Measurements from ENCODE around the gene LRP2.

DNA sequence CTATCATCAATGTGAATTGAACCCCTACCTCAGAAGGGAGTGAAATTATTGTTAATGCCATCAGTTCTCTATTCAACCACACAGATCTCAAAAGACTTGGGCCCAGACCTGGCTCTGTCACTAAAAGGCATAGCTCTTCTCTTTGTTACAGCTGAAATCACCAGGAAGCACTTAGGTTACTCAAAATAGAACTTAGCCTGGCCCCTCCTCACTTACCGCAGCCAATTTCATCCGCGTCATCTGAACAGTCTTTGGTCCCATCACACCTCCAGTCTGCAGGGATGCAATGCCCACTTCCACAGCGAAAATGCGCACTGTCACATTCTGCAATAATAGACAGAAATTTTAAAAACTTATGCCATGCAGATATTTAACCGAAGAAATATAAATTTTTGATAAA lies 41.8 kb downstream of the LRP2 start:
- TF ChIP-seq ZNF219 (CRISPR knock-in tag; IDR thresholded peaks at IDR 0.05; ENCODE audit: borderline replicate concordance), result no peak
- TF ChIP-seq, protein P1, sequence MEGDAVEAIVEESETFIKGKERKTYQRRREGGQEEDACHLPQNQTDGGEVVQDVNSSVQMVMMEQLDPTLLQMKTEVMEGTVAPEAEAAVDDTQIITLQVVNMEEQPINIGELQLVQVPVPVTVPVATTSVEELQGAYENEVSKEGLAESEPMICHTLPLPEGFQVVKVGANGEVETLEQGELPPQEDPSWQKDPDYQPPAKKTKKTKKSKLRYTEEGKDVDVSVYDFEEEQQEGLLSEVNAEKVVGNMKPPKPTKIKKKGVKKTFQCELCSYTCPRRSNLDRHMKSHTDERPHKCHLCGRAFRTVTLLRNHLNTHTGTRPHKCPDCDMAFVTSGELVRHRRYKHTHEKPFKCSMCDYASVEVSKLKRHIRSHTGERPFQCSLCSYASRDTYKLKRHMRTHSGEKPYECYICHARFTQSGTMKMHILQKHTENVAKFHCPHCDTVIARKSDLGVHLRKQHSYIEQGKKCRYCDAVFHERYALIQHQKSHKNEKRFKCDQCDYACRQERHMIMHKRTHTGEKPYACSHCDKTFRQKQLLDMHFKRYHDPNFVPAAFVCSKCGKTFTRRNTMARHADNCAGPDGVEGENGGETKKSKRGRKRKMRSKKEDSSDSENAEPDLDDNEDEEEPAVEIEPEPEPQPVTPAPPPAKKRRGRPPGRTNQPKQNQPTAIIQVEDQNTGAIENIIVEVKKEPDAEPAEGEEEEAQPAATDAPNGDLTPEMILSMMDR (IDR thresholded peaks at IDR 0.05), result no peak
- TF ChIP-seq ZNF138 (CRISPR knock-in tag; conservative IDR thresholded peaks at IDR 0.05), result no peak
- TF ChIP-seq HMGA2 (CRISPR knock-in tag; IDR thresholded peaks at IDR 0.05), result no peak
- TF ChIP-seq, protein P2, sequence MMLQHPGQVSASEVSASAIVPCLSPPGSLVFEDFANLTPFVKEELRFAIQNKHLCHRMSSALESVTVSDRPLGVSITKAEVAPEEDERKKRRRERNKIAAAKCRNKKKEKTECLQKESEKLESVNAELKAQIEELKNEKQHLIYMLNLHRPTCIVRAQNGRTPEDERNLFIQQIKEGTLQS (CRISPR knock-in tag; conservative IDR thresholded peaks at IDR 0.05), result no peak
- no peak for TF ChIP-seq JUN (CRISPR knock-in tag; IDR thresholded peaks at IDR 0.05)
- TF ChIP-seq E2F5 (CRISPR knock-in tag; IDR thresholded peaks at IDR 0.05), result no peak
- TF ChIP-seq TCF7 (CRISPR knock-in tag; IDR thresholded peaks at IDR 0.05; ENCODE audit: low read depth), result no peak
- TF ChIP-seq OVOL2 (CRISPR knock-in tag; IDR thresholded peaks at IDR 0.05; ENCODE audit: borderline replicate concordance), result no peak
- no peak for TF ChIP-seq FOXP4 (CRISPR knock-in tag; IDR thresholded peaks at IDR 0.05)
- TF ChIP-seq FOXP1 (CRISPR knock-in tag; IDR thresholded peaks at IDR 0.05; ENCODE audit: borderline replicate concordance), result no peak
- no peak for TF ChIP-seq FOXK1 (CRISPR knock-in tag; IDR thresholded peaks at IDR 0.05)

Measured in WTC11 (cell line).